OCI-M1 (cell line): Measurements from ENCODE around the gene AXL.

Source experiments
- DNase-seq: peaks from one replicate; lab custom pipeline; 2025; lab: John Stamatoyannopoulos, UW

The AXL gene

DNA sequence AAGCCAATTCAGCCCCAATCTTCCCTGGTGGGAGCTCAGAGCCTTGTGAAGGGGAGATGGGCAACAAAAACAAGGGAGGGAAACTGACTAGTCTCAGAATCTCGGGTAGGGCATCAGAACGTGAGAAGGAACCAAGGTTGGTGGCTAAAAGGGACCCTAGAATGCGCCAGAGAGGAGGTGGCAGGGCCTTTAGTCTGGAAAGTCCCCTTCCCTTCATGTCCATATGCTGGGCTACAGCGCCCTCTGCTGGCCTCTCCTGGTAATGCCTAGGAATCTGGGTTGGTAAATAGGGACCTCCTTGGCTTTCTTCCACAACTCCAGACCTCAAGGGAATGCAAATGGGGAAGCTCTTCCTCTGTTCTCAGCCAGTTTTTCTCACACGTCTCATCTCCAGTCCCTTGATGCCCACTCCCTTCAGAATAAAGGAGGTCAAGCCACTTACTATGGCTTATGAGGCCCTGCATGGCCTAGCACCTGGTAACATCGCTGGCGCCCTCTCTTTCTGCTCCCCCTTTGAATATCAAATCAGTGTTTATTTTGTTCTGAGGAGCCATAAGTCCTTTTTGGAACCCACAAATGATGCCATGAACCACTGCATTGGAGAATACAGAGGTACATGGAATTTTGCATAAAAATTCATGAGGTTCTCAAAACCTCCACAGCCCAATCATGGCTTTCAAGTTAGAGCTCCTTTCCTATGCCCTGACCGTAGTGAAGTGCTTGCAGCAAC lies 89.6 kb downstream of the AXL start:
- DNase-seq = peak; percentile 97

DNA sequence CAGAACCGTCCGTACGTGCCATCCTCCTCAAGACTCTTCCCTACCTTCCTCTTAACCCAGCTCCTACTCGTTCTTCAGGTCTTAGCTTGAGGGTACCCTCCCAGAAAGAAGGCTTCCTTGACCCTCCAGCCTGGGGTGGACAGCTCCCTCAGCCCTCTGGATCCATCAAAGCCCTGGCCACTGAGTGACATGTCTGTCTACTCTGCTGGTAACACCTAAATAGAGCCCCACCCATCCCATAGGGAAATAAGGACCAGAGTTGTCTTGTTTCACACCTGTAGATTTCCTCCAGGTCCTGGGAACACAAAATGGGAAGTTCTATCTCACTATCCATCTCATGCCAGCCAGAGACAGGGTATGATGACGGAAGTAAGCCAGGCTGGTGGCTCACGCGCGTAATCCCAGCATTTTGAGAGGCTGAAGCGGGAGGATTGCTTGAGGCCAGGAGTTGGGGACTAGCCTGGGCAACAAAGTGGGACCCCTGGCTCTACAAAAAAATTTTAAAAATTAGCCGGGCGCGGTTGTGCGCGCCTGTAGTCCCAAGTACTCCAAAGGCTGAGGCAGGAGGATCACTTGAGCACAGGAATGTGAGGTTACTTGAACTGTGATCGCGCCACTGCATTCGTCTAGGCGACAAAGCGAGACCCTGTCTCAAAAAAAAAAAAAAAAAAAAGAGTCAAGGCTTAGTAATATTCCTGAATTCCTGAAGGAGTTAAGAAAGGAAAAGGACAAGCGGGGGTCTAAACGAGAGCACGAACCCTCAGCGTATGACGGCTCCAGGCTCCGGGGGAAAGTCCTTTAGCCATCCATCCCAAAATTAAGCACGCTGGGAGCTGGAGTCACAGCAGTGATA lies 90.4 kb downstream of the AXL start:
- DNase-seq = peak; percentile 64

DNA sequence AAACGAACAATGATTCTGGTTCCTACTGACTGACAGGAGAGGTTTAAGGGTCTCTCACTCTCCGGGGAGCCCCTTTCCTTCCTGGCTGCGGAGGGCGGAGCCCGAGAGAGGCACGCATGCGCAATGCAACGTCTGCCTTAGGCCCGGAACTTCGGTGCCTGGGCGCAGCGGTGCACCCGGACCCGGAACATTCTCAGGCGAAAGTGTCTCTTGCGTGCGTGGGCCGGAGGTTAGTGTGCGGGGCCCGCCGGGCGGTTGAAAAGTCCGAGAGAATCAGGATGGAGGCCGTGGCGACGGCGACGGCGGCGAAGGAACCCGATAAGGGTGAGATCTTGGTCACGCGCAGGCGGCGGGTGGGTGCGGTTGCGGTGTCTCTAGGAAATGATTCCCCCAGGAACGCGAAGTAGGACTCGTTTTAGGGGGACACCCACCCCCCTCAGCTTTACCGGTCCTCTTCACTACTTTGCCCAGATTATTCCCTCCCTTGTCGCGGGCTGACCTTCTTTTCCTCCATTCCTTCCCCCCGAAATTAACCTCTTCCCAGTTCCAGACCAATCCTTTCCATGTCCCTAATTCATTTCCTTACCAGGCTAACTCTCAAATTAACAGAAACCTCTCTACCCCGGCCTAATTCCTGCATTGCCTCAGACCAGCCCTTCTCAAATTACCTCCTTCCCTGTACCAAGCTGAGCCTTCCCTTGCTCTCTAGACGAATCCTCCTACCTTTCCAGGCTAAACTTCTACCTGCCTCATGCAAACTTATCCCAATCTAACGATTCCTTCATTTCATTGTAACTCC lies 91.2 kb downstream of the AXL start, which contains the start of gene CCDC97:
CCDC97 (plus strand) TSS at position 140 of the 799 bp plus-strand sequence; CDS start at position 279, 139 bp downstream.
- peak; percentile 95 for DNase-seq

DNA sequence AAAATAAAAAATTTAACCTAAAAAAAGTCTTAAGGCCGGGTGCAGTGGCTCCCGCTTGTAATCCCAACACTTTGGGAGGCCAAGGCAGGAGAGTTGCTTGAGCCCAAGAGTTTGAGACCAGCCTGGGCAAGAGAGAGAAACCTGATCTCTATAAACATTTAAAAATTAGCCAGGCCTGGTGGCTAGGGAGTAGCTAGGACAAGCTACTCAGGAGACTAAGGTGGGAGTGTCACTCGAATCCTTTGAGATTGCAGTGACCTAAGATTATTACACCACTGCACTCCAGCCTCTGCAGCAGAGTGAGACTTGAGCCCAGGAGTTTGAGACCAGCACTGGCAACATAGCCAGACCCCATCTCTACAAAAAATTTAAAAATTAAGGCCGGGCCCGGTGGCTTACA lies 92.0 kb downstream of the AXL start:
- DNase-seq = peak; percentile 34
